Measurements from ENCODE around the gene DLST.

DNA sequence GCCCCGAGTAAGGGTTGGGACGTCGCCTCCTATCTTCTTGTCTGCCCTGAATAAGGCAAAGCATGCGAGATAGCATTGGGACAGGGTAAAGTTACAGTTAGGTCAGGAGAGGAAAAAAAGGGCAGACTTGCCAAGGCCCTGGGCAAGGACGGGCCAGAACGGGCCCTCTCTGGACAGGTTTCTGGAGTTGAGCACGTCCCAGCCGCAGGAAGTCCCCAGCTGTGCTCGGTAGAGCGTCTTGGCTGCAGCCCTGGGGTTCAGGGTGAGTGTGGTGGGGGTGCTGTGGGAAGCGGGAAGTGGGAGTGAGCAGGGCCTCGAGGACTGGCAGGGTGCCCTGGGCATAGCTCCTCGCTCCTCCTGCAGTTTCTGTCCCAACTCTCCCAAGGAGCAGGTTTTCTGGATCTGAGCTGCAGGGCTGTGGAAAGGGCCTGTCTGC is 35.9 kb downstream of the DLST start:
- TF ChIP-seq, protein P1, sequence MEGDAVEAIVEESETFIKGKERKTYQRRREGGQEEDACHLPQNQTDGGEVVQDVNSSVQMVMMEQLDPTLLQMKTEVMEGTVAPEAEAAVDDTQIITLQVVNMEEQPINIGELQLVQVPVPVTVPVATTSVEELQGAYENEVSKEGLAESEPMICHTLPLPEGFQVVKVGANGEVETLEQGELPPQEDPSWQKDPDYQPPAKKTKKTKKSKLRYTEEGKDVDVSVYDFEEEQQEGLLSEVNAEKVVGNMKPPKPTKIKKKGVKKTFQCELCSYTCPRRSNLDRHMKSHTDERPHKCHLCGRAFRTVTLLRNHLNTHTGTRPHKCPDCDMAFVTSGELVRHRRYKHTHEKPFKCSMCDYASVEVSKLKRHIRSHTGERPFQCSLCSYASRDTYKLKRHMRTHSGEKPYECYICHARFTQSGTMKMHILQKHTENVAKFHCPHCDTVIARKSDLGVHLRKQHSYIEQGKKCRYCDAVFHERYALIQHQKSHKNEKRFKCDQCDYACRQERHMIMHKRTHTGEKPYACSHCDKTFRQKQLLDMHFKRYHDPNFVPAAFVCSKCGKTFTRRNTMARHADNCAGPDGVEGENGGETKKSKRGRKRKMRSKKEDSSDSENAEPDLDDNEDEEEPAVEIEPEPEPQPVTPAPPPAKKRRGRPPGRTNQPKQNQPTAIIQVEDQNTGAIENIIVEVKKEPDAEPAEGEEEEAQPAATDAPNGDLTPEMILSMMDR (conservative IDR thresholded peaks at IDR 0.05; ENCODE audit: low read depth, low read length), result no peak
- TF ChIP-seq FOS (IDR thresholded peaks at IDR 0.05; ENCODE audit: low read depth, low read length), result no peak
- TF ChIP-seq POLR2A (IDR thresholded peaks at IDR 0.05; ENCODE audit: low read depth, low read length), result no peak
- no peak for TF ChIP-seq RAD21 (IDR thresholded peaks at IDR 0.05; ENCODE audit: low read length)
- TF ChIP-seq, protein P2, sequence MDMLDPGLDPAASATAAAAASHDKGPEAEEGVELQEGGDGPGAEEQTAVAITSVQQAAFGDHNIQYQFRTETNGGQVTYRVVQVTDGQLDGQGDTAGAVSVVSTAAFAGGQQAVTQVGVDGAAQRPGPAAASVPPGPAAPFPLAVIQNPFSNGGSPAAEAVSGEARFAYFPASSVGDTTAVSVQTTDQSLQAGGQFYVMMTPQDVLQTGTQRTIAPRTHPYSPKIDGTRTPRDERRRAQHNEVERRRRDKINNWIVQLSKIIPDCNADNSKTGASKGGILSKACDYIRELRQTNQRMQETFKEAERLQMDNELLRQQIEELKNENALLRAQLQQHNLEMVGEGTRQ (IDR thresholded peaks at IDR 0.05; ENCODE audit: low read depth, low read length), result no peak
- TF ChIP-seq NFE2L2 (IDR thresholded peaks at IDR 0.05; ENCODE audit: low read depth, low read length), result no peak
- no peak for TF ChIP-seq RFX5 (IDR thresholded peaks at IDR 0.05; ENCODE audit: low read depth, low read length)
- TF ChIP-seq RCOR1 (IDR thresholded peaks at IDR 0.05; ENCODE audit: insufficient replicate concordance, low read length), result no peak
- no peak for TF ChIP-seq SMC3 (IDR thresholded peaks at IDR 0.05; ENCODE audit: low read depth, low read length)
- no peak for TF ChIP-seq MAZ (IDR thresholded peaks at IDR 0.05; ENCODE audit: borderline replicate concordance, low read depth, low read length)

Measured in IMR-90 (cell line).